ENCODE measurements around the gene GJA1. TPM values are rescaled to one million over a fixed set of nuclear protein-coding genes. Genes with fewer than 3 reads are reported as not detected.

Gene GJA1
- total and polyA plus RNA-seq, 2 of the 4 experiments (the other 2 are of a cell fraction) = 180 to 323 TPM

GRCh38 chr6:121418346-121418745 lies 17.1 kb upstream of the GJA1 start:
- BruUV-seq (replicated peaks) = no TSS peak
- Histone ChIP-seq H3K18ac (ENCODE audit: low read depth, low read length) (no peak overlapping the region), H3K14ac (replicated peaks; ENCODE audit: low read depth, low read length) (no peak overlapping the region), H3K4me3 (ENCODE audit: insufficient read depth, low read depth, low read length) (no peak overlapping the region), H3K9me1 (ENCODE audit: insufficient read depth, low read length) (no peaks in the 10 kb centered on the region), H3K23ac (ENCODE audit: low read depth, low read length) (no peak overlapping the region), H4K5ac (ENCODE audit: low read depth, low read length) (no peak overlapping the region), H2BK120ac (ENCODE audit: low read depth, low read length) (no peak overlapping the region), H2BK20ac (ENCODE audit: low read depth, low read length) (no peak overlapping the region), H2BK15ac (ENCODE audit: low read depth, low read length) (no peak overlapping the region), H3K4me1 (ENCODE audit: control insufficient read depth, insufficient read depth, low read length) (no peaks in the 10 kb centered on the region), H3K9ac (ENCODE audit: low read depth, low read length) (no peak overlapping the region), H3K9me3 (ENCODE audit: control insufficient read depth, insufficient read depth, low read length) (no peaks in the 10 kb centered on the region), H3K27me3 (ENCODE audit: control insufficient read depth, insufficient read depth, low read length) (no peaks in the 10 kb centered on the region), H2AK5ac (ENCODE audit: low read depth, low read length) (no peak overlapping the region), H4K20me1 (ENCODE audit: insufficient read depth, low read length) (no peaks in the 10 kb centered on the region), H3K4ac (ENCODE audit: low read depth, low read length) (no peak overlapping the region), H3K56ac (ENCODE audit: extremely low read depth, insufficient read depth, low read length) (no peak overlapping the region), H2AFZ (replicated peaks; ENCODE audit: low read length, poor library complexity) (no peak overlapping the region), H4K91ac (ENCODE audit: insufficient read depth, low read depth, low read length) (no peak overlapping the region), H3K79me1 (ENCODE audit: low read depth in 1 of 2, low read length in 2 of 2) (no peaks in the 10 kb centered on the region), H3K4me2 (ENCODE audit: low read depth, low read length) (no peak overlapping the region), H2BK5ac (ENCODE audit: low read depth, low read length, poor library complexity, severe bottlenecking) (no peak overlapping the region), H3K27ac (ENCODE audit: insufficient read depth, low read length) (no peak overlapping the region), H4K8ac (ENCODE audit: low read depth in 2 of 2, low read length in 2 of 2) (no peak overlapping the region), H3K36me3 (ENCODE audit: control insufficient read depth, insufficient read depth, low read length) (no peaks in the 10 kb centered on the region), H2AK9ac (replicated peaks; ENCODE audit: low read depth, low read length, poor library complexity) (no peak overlapping the region)
- intact Hi-C loops (cut with micrococcal nuclease) = no loop called here
- DNase-seq = no peak
- WGBS, 2 experiments (ENCODE audit: extremely low coverage in 2 of 2, insufficient read length in 1 of 2) = no CpG with 5 or more reads among the region's 4 CpGs
- in situ Hi-C loops (cut with MboI; ENCODE audit: low sequenced_read_pairs) = loop anchor here (5.0 kb wide), 1 partner anchor 764 kb away; no protein-coding TSS in a partner anchor
- TF ChIP-seq RCOR1 (IDR thresholded peaks at IDR 0.05; ENCODE audit: insufficient replicate concordance, low read length) = no peak
- no peak for TF ChIP-seq CEBPB (IDR thresholded peaks at IDR 0.05; ENCODE audit: low read depth, low read length)
- no peak for TF ChIP-seq CHD1 (IDR thresholded peaks at IDR 0.05; ENCODE audit: low read depth, low read length)
- TF ChIP-seq FOS (IDR thresholded peaks at IDR 0.05; ENCODE audit: low read depth, low read length) = no peak
- no peak for TF ChIP-seq RFX5 (IDR thresholded peaks at IDR 0.05; ENCODE audit: low read depth, low read length)
- POLR2A ChIA-PET (ENCODE audit: unreplicated experiment) = no interaction called here
- dilution Hi-C loops (cut with HindIII; ENCODE audit: low sequenced_read_pairs, unreplicated experiment) = no loop called here
- CTCF ChIA-PET = no interaction called here
- ATAC-seq (ENCODE audit: low read depth) = no peak

Data from IMR-90 (cell line).